Effector memory CD4-positive, alpha-beta T cell (primary cell): ENCODE data around the gene CCDC121.
"Not testable (repeated sequence)": the region's sequence is repeated elsewhere in the genome, so short reads cannot be mapped to it uniquely, and the experiment has no call there.

Experiments
- DNase-seq, 3 donors: peaks; one replicate each; pipeline ENCODE4 v3.0.0-alpha.2; 2020
- H3K27ac ChIP-seq: 2 replicates; pipeline ENCODE4 v1.7.0; 2013; ENCODE audit warnings: mild to moderate bottlenecking, low read length, moderate library complexity; ENCODE audit not compliant: insufficient read depth, poor library complexity, severe bottlenecking
- H3K27me3 ChIP-seq: replicated peaks from 2 replicates; pipeline ENCODE4 v1.7.0; 2013; ENCODE audit warnings: mild to moderate bottlenecking, low read length; ENCODE audit not compliant: insufficient read depth, control insufficient read depth, poor library complexity, severe bottlenecking
- H3K36me3 ChIP-seq: 2 replicates; pipeline ENCODE4 v1.7.0; 2013; ENCODE audit warnings: mild to moderate bottlenecking, low read length, moderate library complexity; ENCODE audit not compliant: control insufficient read depth, insufficient read depth
- H3K4me1 ChIP-seq: 2 replicates; pipeline ENCODE4 v1.7.0; 2013; ENCODE audit warnings: low read length, mild to moderate bottlenecking; ENCODE audit not compliant: control insufficient read depth, insufficient read depth, poor library complexity, severe bottlenecking
- H3K4me3 ChIP-seq: 2 replicates; pipeline ENCODE4 v1.7.0; 2013; ENCODE audit warnings: low read length, low read depth, mild to moderate bottlenecking; ENCODE audit not compliant: insufficient read depth, poor library complexity, severe bottlenecking
- H3K9me3 ChIP-seq: 2 replicates; pipeline ENCODE4 v1.7.0; 2013; ENCODE audit warnings: mild to moderate bottlenecking, low read length, moderate library complexity; ENCODE audit not compliant: control insufficient read depth

The CCDC121 gene

GRCh38 chr2:27638037-27638637 lies 9.3 kb upstream of the CCDC121 start:
- H3K9me3 ChIP-seq: no peaks in the 10 kb centered on the region
- no peak for DNase-seq
- peaks cover 60% of the 10 kb centered on the region for H3K36me3 ChIP-seq
- H3K4me3 ChIP-seq: no peak overlapping the region
- no peaks in the 10 kb centered on the region for H3K4me1 ChIP-seq
- H3K27ac ChIP-seq: peak overlapping the region; percentile 33
- no peaks in the 10 kb centered on the region for H3K27me3 ChIP-seq

GRCh38 chr2:27636766-27637165 lies 8.0 kb upstream of the CCDC121 start:
- Histone ChIP-seq H3K4me3 (no peak overlapping the region), H3K4me1 (no peaks in the 10 kb centered on the region), H3K27me3 (no peaks in the 10 kb centered on the region), H3K9me3 (no peaks in the 10 kb centered on the region), H3K27ac (no peak overlapping the region), H3K36me3 (peaks cover 64% of the 10 kb centered on the region)
- DNase-seq: no peak

- H3K36me3 ChIP-seq: peaks cover 56% of the 10 kb centered on the region
- H3K4me3 ChIP-seq: no peak overlapping the region
- no peak for DNase-seq
- no peak overlapping the region for H3K27ac ChIP-seq
- H3K9me3 ChIP-seq: no peaks in the 10 kb centered on the region
- H3K27me3 ChIP-seq: no peaks in the 10 kb centered on the region
- peaks cover 7% of the 10 kb centered on the region for H3K4me1 ChIP-seq
Measured at GRCh38 chr2:27634291-27634690, 5.5 kb upstream of the CCDC121 start.

GRCh38 chr2:27630257-27630656 lies 1.4 kb upstream of the CCDC121 start:
- H3K4me3 ChIP-seq, DNase-seq, H3K9me3 ChIP-seq, H3K4me1 ChIP-seq, H3K27ac ChIP-seq, H3K27me3 ChIP-seq: not testable (repeated sequence)
- H3K36me3 ChIP-seq: peaks cover 34% of the 10 kb centered on the region

GRCh38 chr2:27627963-27628766 lies 647 bp downstream of the CCDC121 start:
- peak overlapping the region; percentile 88 for H3K27ac ChIP-seq
- no peaks in the 10 kb centered on the region for H3K9me3 ChIP-seq
- H3K4me1 ChIP-seq: peaks cover 7% of the 10 kb centered on the region
- H3K27me3 ChIP-seq: no peaks in the 10 kb centered on the region
- no peak for DNase-seq
- H3K36me3 ChIP-seq: peaks cover 36% of the 10 kb centered on the region
- peak overlapping the region; percentile 99 for H3K4me3 ChIP-seq

- H3K4me1 ChIP-seq, H3K27me3 ChIP-seq, H3K27ac ChIP-seq, H3K4me3 ChIP-seq, H3K9me3 ChIP-seq, DNase-seq: not testable (repeated sequence)
- peaks cover 40% of the 10 kb centered on the region for H3K36me3 ChIP-seq
Measured at GRCh38 chr2:27626921-27627320, 1.9 kb downstream of the CCDC121 start.

GRCh38 chr2:27626323-27626722 lies 2.5 kb downstream of the CCDC121 start:
- not testable (repeated sequence) for H3K4me1 ChIP-seq, DNase-seq, H3K27ac ChIP-seq, H3K9me3 ChIP-seq, H3K4me3 ChIP-seq, H3K27me3 ChIP-seq
- peaks cover 40% of the 10 kb centered on the region for H3K36me3 ChIP-seq

GRCh38 chr2:27624943-27625342 lies 3.9 kb downstream of the CCDC121 start:
- no peaks in the 10 kb centered on the region for H3K27me3 ChIP-seq
- H3K4me3 ChIP-seq: no peak overlapping the region
- no peaks in the 10 kb centered on the region for H3K9me3 ChIP-seq
- peaks cover 43% of the 10 kb centered on the region for H3K36me3 ChIP-seq
- peaks cover 6% of the 10 kb centered on the region for H3K4me1 ChIP-seq
- H3K27ac ChIP-seq: no peak overlapping the region
- no peak for DNase-seq

GRCh38 chr2:27622921-27623384 lies 5.9 kb downstream of the CCDC121 start:
- DNase-seq: no peak
- H3K4me1 ChIP-seq: no peaks in the 10 kb centered on the region
- peaks cover 53% of the 10 kb centered on the region for H3K36me3 ChIP-seq

GRCh38 chr2:27621524-27621923 lies 7.3 kb downstream of the CCDC121 start:
- Histone ChIP-seq H3K36me3 (peaks cover 67% of the 10 kb centered on the region), H3K9me3 (no peaks in the 10 kb centered on the region), H3K27ac (no peak overlapping the region), H3K4me1 (no peaks in the 10 kb centered on the region), H3K4me3 (no peak overlapping the region), H3K27me3 (no peaks in the 10 kb centered on the region)
- DNase-seq: no peak

More at GRCh38 chr2:27622921-27623384, 5.9 kb downstream of the CCDC121 start:
- Histone ChIP-seq H3K4me3 (no peak overlapping the region), H3K9me3 (no peaks in the 10 kb centered on the region), H3K27ac (no peak overlapping the region), H3K27me3 (no peaks in the 10 kb centered on the region)
